Neutrophil (primary cell): Measurements from ENCODE around the gene UFSP1.

Source experiments
- H3K27ac ChIP-seq: fragments of 200-600 bp; sonication (generic); 2 replicates; pipeline ENCODE4 v1.5.1; 2016; ENCODE audit warnings: mild to moderate bottlenecking, moderate library complexity
- H3K27me3 ChIP-seq: fragments of 200-600 bp; sonication (generic); 2 replicates; pipeline ENCODE4 v1.6.0; 2016; ENCODE audit warnings: mild to moderate bottlenecking
- H3K36me3 ChIP-seq: fragments of 200-600 bp; sonication (generic); 2 replicates; pipeline ENCODE4 v1.5.1; 2017
- H3K4me1 ChIP-seq, 2 experiments: fragments of 200-600 bp in 1 of 2; sonication (generic) in 1 of 2; 1 replicate in 1 of 2; 2 replicates in 1 of 2; pipeline versions ENCODE4 v1.5.1 to v1.6.1; 2013 to 2016; ENCODE audit warnings: low read depth in 1 of 2, low read length in 1 of 2, mild to moderate bottlenecking in 1 of 2, moderate library complexity in 1 of 2; ENCODE audit not compliant: control insufficient read depth in 1 of 2, insufficient read depth in 1 of 2
- H3K4me3 ChIP-seq, 2 experiments: fragments of 200-600 bp in 1 of 2; sonication (generic) in 1 of 2; 1 replicate in 1 of 2; 2 replicates in 1 of 2; pipeline ENCODE4 v1.5.1; 2013 to 2016; ENCODE audit warnings: low read depth in 1 of 2, low read length in 1 of 2, mild to moderate bottlenecking in 1 of 2, moderate library complexity in 1 of 2
- H3K9me3 ChIP-seq: fragments of 200-600 bp; sonication (generic); 2 replicates; pipeline ENCODE4 v1.5.1; 2016
- CTCF ChIP-seq: fragments of 200-600 bp; sonication (generic); IDR thresholded peaks from 2 replicates; pipeline ENCODE4 v1.5.1; 2016; ENCODE audit warnings: antibody characterized with exemption

UFSP1 gene

GRCh38 chr7:100865938-100866728 is 23.4 kb downstream of the UFSP1 start:
- H3K4me1 ChIP-seq = peaks cover 28 to 38% of the 10 kb centered on the region in 2 experiments
- no peaks in the 10 kb centered on the region for H3K9me3 ChIP-seq
- peaks cover 58% of the 10 kb centered on the region for H3K36me3 ChIP-seq
- H3K27me3 ChIP-seq = no peaks in the 10 kb centered on the region
- H3K27ac ChIP-seq = peak overlapping the region; percentile 36
- TF ChIP-seq CTCF = no peak
- H3K4me3 ChIP-seq = peak overlapping the region in 1 of 2 experiments; percentile 58

- H3K4me3 ChIP-seq = peak overlapping the region in 1 of 2 experiments; percentile 58
Observed at GRCh38 chr7:100865372-100865911, 24.1 kb downstream of the UFSP1 start.

GRCh38 chr7:100864263-100864845 is 25.2 kb downstream of the UFSP1 start:
- no peaks in the 10 kb centered on the region for H3K27me3 ChIP-seq
- no peak overlapping the region for H3K4me3 ChIP-seq
- no peaks in the 10 kb centered on the region for H3K9me3 ChIP-seq
- H3K4me1 ChIP-seq = peaks cover 28 to 38% of the 10 kb centered on the region in 2 experiments
- H3K36me3 ChIP-seq = peaks cover 73% of the 10 kb centered on the region
- TF ChIP-seq CTCF = no peak
- no peak overlapping the region for H3K27ac ChIP-seq

More at GRCh38 chr7:100865372-100865911, 24.1 kb downstream of the UFSP1 start:
- peaks cover 28 to 38% of the 10 kb centered on the region in 2 experiments for H3K4me1 ChIP-seq
- TF ChIP-seq CTCF = no peak
- no peaks in the 10 kb centered on the region for H3K27me3 ChIP-seq
- no peak overlapping the region for H3K27ac ChIP-seq
- no peaks in the 10 kb centered on the region for H3K9me3 ChIP-seq
- H3K36me3 ChIP-seq = peaks cover 62% of the 10 kb centered on the region

GRCh38 chr7:100863406-100863950 is 26.0 kb downstream of the UFSP1 start:
- H3K27me3 ChIP-seq = no peaks in the 10 kb centered on the region
- H3K9me3 ChIP-seq = no peaks in the 10 kb centered on the region
- no peak overlapping the region for H3K27ac ChIP-seq
- H3K4me1 ChIP-seq = peaks cover 21 to 34% of the 10 kb centered on the region in 2 experiments
- TF ChIP-seq CTCF = no peak
- H3K4me3 ChIP-seq = no peak overlapping the region
- peaks cover 82% of the 10 kb centered on the region for H3K36me3 ChIP-seq

- no peak overlapping the region for H3K27ac ChIP-seq
- TF ChIP-seq CTCF = no peak
- peaks cover 100% of the 10 kb centered on the region for H3K36me3 ChIP-seq
- H3K4me1 ChIP-seq = peaks cover 2 to 15% of the 10 kb centered on the region in 2 experiments
- H3K4me3 ChIP-seq = no peak overlapping the region
- no peaks in the 10 kb centered on the region for H3K27me3 ChIP-seq
- H3K9me3 ChIP-seq = no peaks in the 10 kb centered on the region
Observed at GRCh38 chr7:100861616-100861985, 27.9 kb downstream of the UFSP1 start.
